HCT116 (cell line): ENCODE measurements around the gene SEMA3E.

Source experiments
- JUND ChIP-seq: IDR thresholded peaks from 2 replicates; pipeline ENCODE4 v1.6.1; 2012
- POLR2A ChIP-seq: IDR thresholded peaks from 2 replicates; pipeline ENCODE4 v1.7.0; 2011; ENCODE audit warnings: borderline replicate concordance; ENCODE audit not compliant: insufficient read depth, insufficient read length; ENCODE audit errors: extremely low read depth
- RAD21 ChIP-seq: IDR thresholded peaks from 2 replicates; pipeline ENCODE4 v1.6.1; 2012; ENCODE audit warnings: low read depth, mild to moderate bottlenecking
- SP1 ChIP-seq: IDR thresholded peaks from 2 replicates; pipeline ENCODE4 v1.6.1; 2012; ENCODE audit warnings: low read depth
- YY1 ChIP-seq: IDR thresholded peaks from 2 replicates; pipeline ENCODE4 v1.6.1; 2011; ENCODE audit warnings: low read length, low read depth, moderate library complexity, mild to moderate bottlenecking; ENCODE audit not compliant: insufficient replicate concordance; ENCODE audit errors: extremely low read depth
- TF ChIP-seq, protein P1 (sequence below), 3 experiments: fragments of 200-600 bp in 1 of 3; sonication (generic) in 1 of 3; IDR thresholded peaks in 2 of 3; conservative IDR thresholded peaks in 1 of 3; 2 replicates each; pipeline ENCODE4 v1.5.1; 2012 to 2017; ENCODE audit warnings: low read depth in 2 of 3, low read length in 2 of 3, antibody characterized with exemption in 1 of 3, borderline replicate concordance in 1 of 3, control low read depth in 1 of 3, mild to moderate bottlenecking in 1 of 3, mixed read lengths in 1 of 3, mixed run types in 1 of 3, moderate library complexity in 1 of 3; ENCODE audit not compliant: insufficient read depth in 1 of 3

DNA sequence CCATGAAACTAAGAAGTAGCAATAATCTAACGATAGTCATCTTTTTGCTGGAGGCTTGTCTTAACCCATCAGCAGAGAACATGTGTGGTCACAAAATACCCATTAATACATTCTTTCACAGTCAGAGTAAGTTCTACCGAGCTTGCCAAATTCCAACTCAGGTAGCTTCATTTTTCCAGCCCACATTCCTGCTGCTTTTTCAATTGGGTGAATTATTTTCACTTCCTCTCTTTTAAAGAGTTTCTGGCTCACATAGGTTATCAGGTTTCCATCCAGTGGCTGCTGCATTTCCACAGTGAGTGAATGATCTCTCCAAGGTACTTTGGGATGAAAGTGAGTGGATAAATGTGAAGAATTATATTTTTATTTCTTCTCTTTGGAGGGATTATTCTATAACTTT lies 233.1 kb downstream of the SEMA3E start:
- TF ChIP-seq POLR2A (no peak), YY1 (no peak), JUND (no peak), RAD21 (no peak), SP1 (no peak)
- TF ChIP-seq, protein P1, sequence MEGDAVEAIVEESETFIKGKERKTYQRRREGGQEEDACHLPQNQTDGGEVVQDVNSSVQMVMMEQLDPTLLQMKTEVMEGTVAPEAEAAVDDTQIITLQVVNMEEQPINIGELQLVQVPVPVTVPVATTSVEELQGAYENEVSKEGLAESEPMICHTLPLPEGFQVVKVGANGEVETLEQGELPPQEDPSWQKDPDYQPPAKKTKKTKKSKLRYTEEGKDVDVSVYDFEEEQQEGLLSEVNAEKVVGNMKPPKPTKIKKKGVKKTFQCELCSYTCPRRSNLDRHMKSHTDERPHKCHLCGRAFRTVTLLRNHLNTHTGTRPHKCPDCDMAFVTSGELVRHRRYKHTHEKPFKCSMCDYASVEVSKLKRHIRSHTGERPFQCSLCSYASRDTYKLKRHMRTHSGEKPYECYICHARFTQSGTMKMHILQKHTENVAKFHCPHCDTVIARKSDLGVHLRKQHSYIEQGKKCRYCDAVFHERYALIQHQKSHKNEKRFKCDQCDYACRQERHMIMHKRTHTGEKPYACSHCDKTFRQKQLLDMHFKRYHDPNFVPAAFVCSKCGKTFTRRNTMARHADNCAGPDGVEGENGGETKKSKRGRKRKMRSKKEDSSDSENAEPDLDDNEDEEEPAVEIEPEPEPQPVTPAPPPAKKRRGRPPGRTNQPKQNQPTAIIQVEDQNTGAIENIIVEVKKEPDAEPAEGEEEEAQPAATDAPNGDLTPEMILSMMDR (IDR thresholded peaks at IDR 0.05 in 2 of 3, conservative IDR thresholded peaks at IDR 0.05 in 1 of 3; ENCODE audit: borderline replicate concordance in 1 of 3, insufficient read depth in 1 of 3, low read depth in 2 of 3, low read length in 2 of 3), result no peak
